K562 (cell line): ENCODE measurements around the gene SMAD7. TPM values are rescaled to one million over a fixed set of nuclear protein-coding genes. Genes with fewer than 3 reads are reported as not detected.

Source experiments
- ATAC-seq: fragments of 200-7000 bp; cut with Tn5 transposase; 3 replicates; pipeline ENCODE4 v1.9.1; 2020; ENCODE audit warnings: moderate library complexity
- BruUV-seq: library from RNA; stranded (reverse); fragments of 400-500 nt; replicated peaks from 2 replicates; lab custom pipeline; 2021; lab: Mats Ljungman, UMichigan
- CTCF ChIA-PET: fragments of 300-600 bp; formaldehyde crosslinking; extraction: SDS; loops from one replicate; lab custom pipeline; 2021; ENCODE audit warnings: low intra/inter-chr PET ratio; lab: Yijun Ruan, JAX
- POLR2A ChIA-PET: fragments of 300-600, 350-650 bp; sonication (Branson Sonifier 250); formaldehyde crosslinking; extraction: SDS; loops from one replicate; lab custom pipeline; 2021; ENCODE audit warnings: antibody characterized with exemption, inconsistent platforms; lab: Yijun Ruan, JAX
- DNase-seq, 4 experiments: peaks; one replicate each; pipeline versions ENCODE4 v3.0.0 to v3.0.0-alpha.2; 2011 to 2018; ENCODE audit warnings: low spot score in 3 of 4, mixed read lengths in 3 of 4; ENCODE audit errors: extremely low read depth in 1 of 4
- FAIRE-seq: peaks from 2 replicates; lab custom pipeline; 2011; peaks lifted over from hg19 to GRCh38; lab: Jason Lieb, UNC
- H2AFZ ChIP-seq: 2 replicates; pipeline ENCODE4 v1.6.0; 2011; ENCODE audit warnings: low read depth, low read length, control low read depth, inconsistent platforms
- H3K27ac ChIP-seq: fragments of 200-600 bp; 3 replicates; pipeline ENCODE4 v1.8.0; 2011; ENCODE audit warnings: low read depth, mild to moderate bottlenecking, control low read depth, inconsistent platforms, low read length, moderate library complexity, mixed read lengths; ENCODE audit errors: extremely low read depth
- H3K27me3 ChIP-seq, 2 experiments: fragments of 300-600 bp in 1 of 2; 2 replicates in 1 of 2; 3 replicates in 1 of 2; pipeline versions ENCODE4 v1.6.0 to v1.8.0; 2011; ENCODE audit warnings: inconsistent platforms in 2 of 2, low read length in 2 of 2, mild to moderate bottlenecking in 1 of 2, mixed read lengths in 1 of 2, moderate library complexity in 1 of 2; ENCODE audit not compliant: control insufficient read depth in 2 of 2, insufficient read depth in 2 of 2
- H3K36me3 ChIP-seq: fragments of 300-600 bp; 3 replicates; pipeline ENCODE4 v1.8.0; 2011; ENCODE audit warnings: mild to moderate bottlenecking, low read length, inconsistent platforms; ENCODE audit not compliant: control insufficient read depth, insufficient read depth
- H3K4me1 ChIP-seq, 2 experiments: fragments of 200-600 bp in 1 of 2; replicated peaks in 1 of 2; 2 replicates in 1 of 2; 3 replicates in 1 of 2; pipeline versions ENCODE4 v1.5.1 to v1.8.0; 2011; ENCODE audit warnings: inconsistent platforms in 2 of 2, low read length in 2 of 2, mild to moderate bottlenecking in 1 of 2, mixed read lengths in 1 of 2, moderate library complexity in 1 of 2; ENCODE audit not compliant: control insufficient read depth in 2 of 2, insufficient read depth in 2 of 2
- H3K4me2 ChIP-seq: 2 replicates; pipeline ENCODE4 v1.6.1; 2011; ENCODE audit warnings: low read length, control low read depth, inconsistent platforms, mixed read lengths; ENCODE audit not compliant: insufficient read depth
- H3K4me3 ChIP-seq: fragments of 200-600 bp; sonication (generic), shearing (Covaris generic); 2 replicates; pipeline ENCODE4 v1.5.1; 2016; ENCODE audit warnings: control low read depth, inconsistent platforms
- H3K79me2 ChIP-seq: fragments of 200-600 bp; 3 replicates; pipeline ENCODE4 v1.8.0; 2011; ENCODE audit warnings: low read length, inconsistent platforms; ENCODE audit not compliant: control insufficient read depth, insufficient read depth
- H3K9ac ChIP-seq, 2 experiments: 2 replicates each; pipeline versions ENCODE4 v1.6.0 to v1.6.1; 2011; ENCODE audit warnings: low read depth in 2 of 2, low read length in 2 of 2, control low read depth in 1 of 2, inconsistent platforms in 1 of 2, mild to moderate bottlenecking in 1 of 2, mixed read lengths in 1 of 2; ENCODE audit not compliant: insufficient read depth in 1 of 2
- H3K9me1 ChIP-seq: one replicate; pipeline ENCODE4 v1.6.0; 2011; ENCODE audit warnings: inconsistent platforms, mild to moderate bottlenecking, low read length, moderate library complexity; ENCODE audit not compliant: control insufficient read depth, insufficient read depth
- H3K9me3 ChIP-seq: replicated peaks from 2 replicates; pipeline ENCODE4 v1.5.1; 2011; ENCODE audit warnings: low read depth, low read length, inconsistent platforms; ENCODE audit not compliant: control insufficient read depth, insufficient read depth
- H4K20me1 ChIP-seq: replicated peaks from 2 replicates; pipeline ENCODE4 v1.6.1; 2011; ENCODE audit warnings: low read length, inconsistent platforms, mixed read lengths; ENCODE audit not compliant: control insufficient read depth, insufficient read depth
- FOXP1 ChIP-seq: sonication (generic); formaldehyde crosslinking; IDR thresholded peaks from 2 replicates; pipeline ENCODE4 v1.8.0; 2022; ENCODE audit warnings: mild to moderate bottlenecking, missing genetic modification reagents
- MEIS2 ChIP-seq: fragments of 450-650 bp; IDR thresholded peaks from 2 replicates; pipeline ENCODE4 v1.6.1; 2014; ENCODE audit warnings: mild to moderate bottlenecking; ENCODE audit not compliant: partially characterized antibody
- TFAP4 ChIP-seq: sonication (generic); formaldehyde crosslinking; IDR thresholded peaks from 2 replicates; pipeline ENCODE4 v1.8.0; 2022; ENCODE audit warnings: missing genetic modification reagents, mild to moderate bottlenecking, moderate library complexity, borderline replicate concordance
- ZNF395 ChIP-seq: fragments of 200-800 bp; sonication (Bioruptor generic); IDR thresholded peaks from 2 replicates; pipeline ENCODE4 v1.6.1; 2017; ENCODE audit warnings: missing genetic modification characterization, missing compliant biosample characterization
- ZSCAN29 ChIP-seq: fragments of 450-650 bp; IDR thresholded peaks from 2 replicates; pipeline ENCODE4 v1.6.1; 2017
- WGBS: fragments of 100-300 bp; shearing (Covaris generic); methylation state at CpG from one replicate; pipeline ENCODE4 v1.1.6; 2016; ENCODE audit warnings: low coverage, mixed read lengths; ENCODE audit not compliant: insufficient coverage; ENCODE audit errors: missing lambda C conversion rate; 5-methylcytosine and 5-hydroxymethylcytosine counted together
- in situ Hi-C: fragments of 300-500 bp; cut with MboI; formaldehyde crosslinking; loops from 4 replicates; pipeline ENCODE4 v1.15.0; 2018; ENCODE audit warnings: inconsistent platforms, mixed read lengths
- intact Hi-C: fragments of 100-400 bp; cut with micrococcal nuclease; formaldehyde crosslinking; loops from 2 replicates; pipeline ENCODE4 v1.14.2; 2022
- polyA plus RNA-seq, 8 experiments: library from polyadenylated mRNA; depleted of rRNA in 4 of 8; stranded (reverse) in 5 of 8; unstranded in 3 of 8; fragments of >200 nt; fragmentation: Nextera tagmentation in 2 of 8; fragmentation: Illumina TruSeq in 1 of 8; extraction: Ambion mirVana in 2 of 8; extraction: Trizol in 1 of 8; gene quantifications; 2 replicates each; pipeline versions ENCODE4 v1.2.1 to v1.2.3, GENCODE V29; 2011 to 2014; ENCODE audit warnings: inconsistent platforms in 1 of 8, missing spikeins in 1 of 8
- total RNA-seq, 7 experiments: library from RNA; depleted of rRNA in 6 of 7; stranded (reverse); fragments of >200 nt in 6 of 7; fragmentation: Illumina TruSeq in 2 of 7; extraction: Trizol in 2 of 7; gene quantifications; 2 replicates each; pipeline versions ENCODE4 v1.2.1 to v1.2.3, GENCODE V29; 2011 to 2021; ENCODE audit warnings: low replicate concordance in 1 of 7
- TF ChIP-seq, protein P1 (sequence below), 2 experiments: fragments of 450-650 bp; formaldehyde crosslinking in 1 of 2; IDR thresholded peaks; 2 replicates each; pipeline versions ENCODE4 v1.4.0 to v1.6.1; 2014 to 2020; ENCODE audit warnings: mild to moderate bottlenecking in 2 of 2, borderline replicate concordance in 1 of 2, low read depth in 1 of 2

The SMAD7 gene
- total and polyA plus RNA-seq, 9 of the 15 experiments (the other 6 are each of a cell fraction or from before 2014, with no cell fraction given), result 0.13 to 3.0 (median 1.6) TPM

DNA sequence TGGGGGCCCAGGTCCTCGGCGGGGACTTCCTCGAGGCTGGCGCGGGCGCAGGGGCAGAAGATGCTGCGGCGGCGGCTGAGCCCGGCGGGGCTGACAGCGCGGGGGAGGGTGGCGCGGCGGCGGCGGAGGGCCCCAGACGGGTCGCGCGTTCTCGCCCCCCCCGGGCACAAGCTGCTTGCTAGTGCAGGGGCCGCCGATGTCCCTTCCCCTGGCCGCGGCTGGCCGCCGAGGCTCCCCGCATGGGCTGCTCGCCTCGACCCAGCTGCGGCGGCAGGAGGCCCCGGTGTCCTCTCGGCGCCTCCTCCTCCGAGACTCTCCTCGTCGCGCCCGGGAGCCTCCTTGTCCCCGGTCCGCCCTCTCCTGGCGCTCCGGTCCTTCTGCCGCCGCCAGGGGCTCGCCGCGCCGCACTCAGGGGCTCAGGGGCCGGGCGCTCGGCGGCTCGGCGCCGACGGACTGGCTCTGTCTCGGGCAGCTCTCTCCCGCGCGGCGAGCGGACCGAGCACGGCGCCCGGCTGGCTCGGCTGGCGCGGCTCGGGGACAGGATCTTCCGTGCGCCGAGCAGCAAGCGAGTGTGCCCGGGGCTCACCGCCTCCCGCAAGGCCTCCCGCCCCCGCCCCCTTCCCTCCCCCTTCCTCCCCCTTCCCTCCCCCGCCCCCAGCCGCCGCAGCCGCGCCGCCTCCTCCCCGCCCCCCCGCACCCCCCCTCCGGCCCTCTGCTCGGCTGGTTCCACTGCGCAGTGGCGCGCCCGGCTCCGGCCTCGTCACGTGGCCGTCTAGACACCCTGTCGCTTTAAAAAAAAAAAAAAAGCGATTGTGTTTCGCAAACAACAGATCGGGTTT lies 902 bp upstream of the SMAD7 start:
- ATAC-seq (peak; percentile 71), FAIRE-seq (no peak), DNase-seq (peak; percentile 78 to 82 (median 79))
- H3K4me3 ChIP-seq, result peak overlapping the region; percentile 56
- intact Hi-C loops (no loop called here), in situ Hi-C loops (no loop called here)
- peaks cover 11% of the 10 kb centered on the region; the same call in 2 of the 3 replicates for H3K79me2 ChIP-seq
- POLR2A ChIA-PET, result interaction anchor here (0.6 to 1.8 kb wide), 3 partner anchors 12 to 245 kb away, joined by 3 to 6 read pairs (median 3); no protein-coding TSS in a partner anchor
- peak overlapping the region; percentile 75 to 89; a peak in 3 of 4 replicates for H3K9ac ChIP-seq
- H3K9me1 ChIP-seq, result peaks cover 3% of the 10 kb centered on the region
- peaks cover 19 to 45% of the 10 kb centered on the region in 2 experiments for H3K4me1 ChIP-seq
- H3K36me3 ChIP-seq, result no peaks in the 10 kb centered on the region
- whole genome bisulfite sequencing, result 4% methylated on average over 5 of the region's 106 CpGs
- H3K4me2 ChIP-seq, result peak overlapping the region; percentile 31
- no peaks in the 10 kb centered on the region for H3K9me3 ChIP-seq
- H2AFZ ChIP-seq, result peak overlapping the region; percentile 91
- CTCF ChIA-PET, result interaction anchor here (0.7 kb wide), 1 partner anchor 291 kb away, joined by 4 read pairs; no protein-coding TSS in a partner anchor
- H3K27ac ChIP-seq, result peak overlapping the region; percentile 89; the same call in 1 of the 3 replicates
- H4K20me1 ChIP-seq, result peaks cover 5% of the 10 kb centered on the region; the same call in 1 of the 2 replicates
- H3K27me3 ChIP-seq, result peaks cover 0 to 12% of the 10 kb centered on the region in 2 experiments; a peak in 2 of 5 replicates
- BruUV-seq, result no TSS peak
- TF ChIP-seq MEIS2 (no peak), TFAP4 (CRISPR knock-in tag) (0 out of 2 replicates have a peak, but pooled peaks have one; percentile 11), ZSCAN29 (no peak), FOXP1 (CRISPR knock-in tag) (0 out of 2 replicates have a peak, but pooled peaks have one; percentile 43), ZNF395 (0 out of 2 replicates have a peak, but pooled peaks have one; percentile 52)
- TF ChIP-seq, protein P1, sequence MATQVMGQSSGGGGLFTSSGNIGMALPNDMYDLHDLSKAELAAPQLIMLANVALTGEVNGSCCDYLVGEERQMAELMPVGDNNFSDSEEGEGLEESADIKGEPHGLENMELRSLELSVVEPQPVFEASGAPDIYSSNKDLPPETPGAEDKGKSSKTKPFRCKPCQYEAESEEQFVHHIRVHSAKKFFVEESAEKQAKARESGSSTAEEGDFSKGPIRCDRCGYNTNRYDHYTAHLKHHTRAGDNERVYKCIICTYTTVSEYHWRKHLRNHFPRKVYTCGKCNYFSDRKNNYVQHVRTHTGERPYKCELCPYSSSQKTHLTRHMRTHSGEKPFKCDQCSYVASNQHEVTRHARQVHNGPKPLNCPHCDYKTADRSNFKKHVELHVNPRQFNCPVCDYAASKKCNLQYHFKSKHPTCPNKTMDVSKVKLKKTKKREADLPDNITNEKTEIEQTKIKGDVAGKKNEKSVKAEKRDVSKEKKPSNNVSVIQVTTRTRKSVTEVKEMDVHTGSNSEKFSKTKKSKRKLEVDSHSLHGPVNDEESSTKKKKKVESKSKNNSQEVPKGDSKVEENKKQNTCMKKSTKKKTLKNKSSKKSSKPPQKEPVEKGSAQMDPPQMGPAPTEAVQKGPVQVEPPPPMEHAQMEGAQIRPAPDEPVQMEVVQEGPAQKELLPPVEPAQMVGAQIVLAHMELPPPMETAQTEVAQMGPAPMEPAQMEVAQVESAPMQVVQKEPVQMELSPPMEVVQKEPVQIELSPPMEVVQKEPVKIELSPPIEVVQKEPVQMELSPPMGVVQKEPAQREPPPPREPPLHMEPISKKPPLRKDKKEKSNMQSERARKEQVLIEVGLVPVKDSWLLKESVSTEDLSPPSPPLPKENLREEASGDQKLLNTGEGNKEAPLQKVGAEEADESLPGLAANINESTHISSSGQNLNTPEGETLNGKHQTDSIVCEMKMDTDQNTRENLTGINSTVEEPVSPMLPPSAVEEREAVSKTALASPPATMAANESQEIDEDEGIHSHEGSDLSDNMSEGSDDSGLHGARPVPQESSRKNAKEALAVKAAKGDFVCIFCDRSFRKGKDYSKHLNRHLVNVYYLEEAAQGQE (IDR thresholded peaks at IDR 0.05; ENCODE audit: borderline replicate concordance), result peak; percentile 28; the same call in 1 of the 2 replicates
- TF ChIP-seq, protein P1 (CRISPR knock-in tag; IDR thresholded peaks at IDR 0.05; ENCODE audit: low read depth), result no peak
